H1 (cell line): ENCODE data around the gene ANKRD53. TPM values are rescaled to one million over a fixed set of nuclear protein-coding genes. Genes with fewer than 3 reads are reported as not detected.

Experiments used
- HDAC2 ChIP-seq, 2 experiments: fragments of 300-600 bp in 1 of 2; sonication (generic) in 1 of 2; IDR thresholded peaks; 2 replicates each; pipeline ENCODE4 v1.6.1; 2011 to 2012; ENCODE audit warnings: low read depth in 2 of 2, low read length in 2 of 2, mild to moderate bottlenecking in 2 of 2, moderate library complexity in 2 of 2, borderline replicate concordance in 1 of 2, inconsistent platforms in 1 of 2
- HDAC6 ChIP-seq: IDR thresholded peaks from one replicate; pipeline ENCODE4 v1.7.1; 2012; ENCODE audit warnings: low read depth, mild to moderate bottlenecking, inconsistent platforms, low read length, moderate library complexity
- JUN ChIP-seq: IDR thresholded peaks from 2 replicates; pipeline ENCODE4 v1.6.1; 2011; ENCODE audit warnings: low read depth, mild to moderate bottlenecking, improper control_type of control experiment, low read length
- SP1 ChIP-seq: IDR thresholded peaks from 2 replicates; pipeline ENCODE4 v1.6.1; 2011; ENCODE audit warnings: low read depth, low read length
- polyA plus RNA-seq, 7 experiments: library from polyadenylated mRNA; depleted of rRNA in 3 of 7; stranded (reverse) in 5 of 7; unstranded in 2 of 7; fragments of >200 nt in 5 of 7; fragments of 200-250 nt in 2 of 7; gene quantifications; 1 replicate in 5 of 7; 2 replicates in 1 of 7; 4 replicates in 1 of 7; pipeline versions ENCODE4 v1.2.1 to v1.2.3, GENCODE V29; 2011 to 2013; ENCODE audit warnings: missing spikeins in 2 of 7, mixed read lengths in 2 of 7
- total RNA-seq: library from RNA; stranded (reverse); fragmentation: NEBNext Ultra II Directional; extraction: Animal tissue kit (Norgen Biotek cat#: 25700); gene quantifications from 2 replicates; pipeline ENCODE4 v1.2.1, GENCODE V29; 2021
- TF ChIP-seq, protein P1 (sequence below): IDR thresholded peaks from 2 replicates; pipeline ENCODE4 v1.6.1; 2011; ENCODE audit warnings: low read length, improper control_type of control experiment

Gene ANKRD53
- total and polyA plus RNA-seq, 2 of the 8 experiments (the other 6 are each of a cell fraction or from before 2014, with no cell fraction given): 0.39 to 0.70 TPM

- TF ChIP-seq HDAC2 (IDR thresholded peaks at IDR 0.05; ENCODE audit: borderline replicate concordance in 1 of 2, low read depth in 2 of 2, low read length in 2 of 2) (no peak), HDAC6 (no peak), SP1 (no peak), JUN (no peak)
- TF ChIP-seq, protein P1, sequence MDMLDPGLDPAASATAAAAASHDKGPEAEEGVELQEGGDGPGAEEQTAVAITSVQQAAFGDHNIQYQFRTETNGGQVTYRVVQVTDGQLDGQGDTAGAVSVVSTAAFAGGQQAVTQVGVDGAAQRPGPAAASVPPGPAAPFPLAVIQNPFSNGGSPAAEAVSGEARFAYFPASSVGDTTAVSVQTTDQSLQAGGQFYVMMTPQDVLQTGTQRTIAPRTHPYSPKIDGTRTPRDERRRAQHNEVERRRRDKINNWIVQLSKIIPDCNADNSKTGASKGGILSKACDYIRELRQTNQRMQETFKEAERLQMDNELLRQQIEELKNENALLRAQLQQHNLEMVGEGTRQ: no peak
Observed at GRCh38 chr2:70932631-70933230, 45.7 kb upstream of the ANKRD53 start (continued).
